GM19397 (cell line): ENCODE results near the gene GIMD1.
"Not testable (repeated sequence)": the region's sequence is repeated elsewhere in the genome, so short reads cannot be mapped to it uniquely, and the experiment has no call there.

Experiments used
- ATAC-seq: cut with Tn5 transposase; IDR thresholded peaks from one replicate; pipeline ENCODE4 v1.9.1; 2021; ENCODE audit warnings: mild to moderate bottlenecking, moderate library complexity; ENCODE audit not compliant: unreplicated experiment

GIMD1 gene

GRCh38 chr4:106368678-106369077 is at the start of gene GIMD1:
Gene GIMD1 (minus strand): TSS chr4:106368778. CDS start chr4:106367435, 1,343 bp downstream.
- ATAC-seq, result no peak

DNA sequence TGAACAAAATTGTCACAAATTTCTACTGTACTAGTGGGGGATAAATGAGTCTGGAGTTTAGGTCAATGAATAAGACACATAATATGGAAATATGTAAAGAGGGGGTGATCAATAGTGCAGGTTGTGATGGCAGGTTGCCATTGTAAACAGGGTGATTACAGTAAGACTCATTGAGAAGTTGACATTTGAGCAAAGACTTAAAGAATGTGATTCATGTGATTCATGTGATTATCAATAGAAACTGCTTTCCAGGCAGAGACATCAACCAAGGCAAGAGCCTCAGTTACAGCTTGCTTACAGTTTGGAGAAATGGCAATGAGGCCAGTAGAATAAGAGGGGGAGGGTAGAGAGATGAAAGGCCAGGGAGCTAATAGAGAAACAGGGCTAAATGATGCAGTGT is 45.8 kb upstream of the GIMD1 start:
- ATAC-seq, result no peak

- ATAC-seq, result no peak
Observed at GRCh38 chr4:106409901-106410889, 41.6 kb upstream of the GIMD1 start.

DNA sequence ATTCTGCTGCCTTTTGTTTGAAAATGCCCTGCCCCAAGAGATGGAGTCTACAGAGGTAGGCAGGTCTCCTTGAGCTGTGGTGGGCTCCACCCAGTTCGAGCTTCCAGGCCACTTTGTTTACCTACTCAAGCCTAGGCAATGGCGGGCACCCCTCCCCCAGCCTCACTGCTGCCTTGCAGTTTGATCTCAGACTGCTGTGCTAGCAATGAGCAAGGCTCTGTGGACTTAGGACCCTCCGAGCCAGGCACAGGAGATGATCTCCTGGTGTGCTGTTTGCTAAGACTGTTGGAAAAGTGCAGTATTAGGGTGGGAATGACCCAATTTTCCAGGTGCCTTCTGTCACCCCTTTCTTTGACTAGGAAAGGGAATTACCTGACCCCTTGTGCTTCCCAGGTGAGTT is 39.4 kb upstream of the GIMD1 start:
- ATAC-seq, result not testable (repeated sequence)

- ATAC-seq, result no peak
Observed at GRCh38 chr4:106401157-106401556, 32.6 kb upstream of the GIMD1 start.

- not testable (repeated sequence) for ATAC-seq
Observed at GRCh38 chr4:106398898-106399297, 30.3 kb upstream of the GIMD1 start.

DNA sequence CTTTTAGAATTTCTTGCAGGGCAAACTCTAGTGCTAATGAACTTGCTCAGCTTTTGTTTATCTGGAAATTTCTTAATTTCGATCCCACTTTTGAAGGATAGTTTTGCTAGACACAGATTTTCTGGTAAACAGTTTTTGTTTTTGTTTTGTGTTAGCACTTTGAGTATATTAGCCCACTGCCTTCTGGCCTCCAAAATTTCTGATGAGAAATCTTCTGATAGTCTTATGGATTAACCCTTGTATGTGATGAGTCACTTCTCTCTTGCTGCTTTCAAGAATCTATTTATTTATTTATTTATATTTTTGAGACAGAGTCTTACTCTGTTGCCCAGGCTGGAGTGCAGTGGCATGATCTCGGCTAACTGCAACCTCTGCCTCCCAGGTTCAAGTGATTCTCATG is 27.0 kb upstream of the GIMD1 start:
- no peak for ATAC-seq

- ATAC-seq, result no peak
Observed at GRCh38 chr4:106385853-106386393, 17.3 kb upstream of the GIMD1 start.

GRCh38 chr4:106384878-106385277 is 16.3 kb upstream of the GIMD1 start:
- ATAC-seq, result no peak

GRCh38 chr4:106380179-106380578 is 11.6 kb upstream of the GIMD1 start:
- no peak for ATAC-seq

- no peak for ATAC-seq
Observed at GRCh38 chr4:106373026-106373425, 4.4 kb upstream of the GIMD1 start.

DNA sequence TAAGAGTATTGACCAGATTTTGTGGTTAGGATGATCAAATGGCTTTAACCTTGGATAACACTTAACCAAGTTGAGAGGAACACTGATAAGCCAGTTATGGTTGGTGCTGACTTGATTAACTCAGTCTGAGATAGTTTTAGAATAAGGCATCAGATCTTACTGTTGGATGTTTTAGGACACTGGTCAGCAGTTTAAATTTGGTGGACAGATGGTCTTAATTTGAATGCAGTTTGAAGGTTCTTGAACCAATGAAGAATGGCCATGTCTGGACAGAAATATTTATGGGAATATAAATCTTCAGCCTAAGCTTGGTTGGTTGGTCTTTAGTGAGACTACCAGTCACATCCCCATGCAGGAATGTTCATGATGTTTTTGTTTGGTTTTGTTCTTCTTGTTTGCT is 2.6 kb upstream of the GIMD1 start:
- no peak for ATAC-seq

GRCh38 chr4:106370214-106370613 is 1.6 kb upstream of the GIMD1 start:
- no peak for ATAC-seq

- peak; percentile 70 for ATAC-seq
Observed at GRCh38 chr4:106369456-106370060, 980 bp upstream of the GIMD1 start.

DNA sequence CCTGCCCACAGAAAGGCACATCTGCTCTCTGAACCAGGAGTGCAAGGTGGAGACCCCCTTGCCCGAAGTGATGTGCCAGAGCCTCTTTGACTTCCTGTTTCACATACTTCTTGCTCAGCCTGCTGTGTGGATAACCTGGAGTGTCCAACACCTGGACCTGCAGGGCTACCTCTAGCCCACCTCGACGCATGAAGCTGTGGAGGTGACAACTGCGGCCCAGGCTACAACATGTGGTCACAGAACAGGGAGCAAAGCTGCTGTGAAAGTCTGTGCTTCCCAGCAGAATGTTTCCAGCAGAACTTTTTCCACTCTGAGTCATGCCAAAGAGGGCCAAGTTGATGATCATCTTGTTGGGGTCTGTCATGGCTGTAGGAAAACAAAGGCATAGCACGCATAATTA is 1.5 kb downstream of the GIMD1 start:
- no peak for ATAC-seq

GRCh38 chr4:106366026-106366425 is 2.6 kb downstream of the GIMD1 start:
- ATAC-seq, result no peak

- no peak for ATAC-seq
Observed at GRCh38 chr4:106365613-106366012, 3.0 kb downstream of the GIMD1 start.

DNA sequence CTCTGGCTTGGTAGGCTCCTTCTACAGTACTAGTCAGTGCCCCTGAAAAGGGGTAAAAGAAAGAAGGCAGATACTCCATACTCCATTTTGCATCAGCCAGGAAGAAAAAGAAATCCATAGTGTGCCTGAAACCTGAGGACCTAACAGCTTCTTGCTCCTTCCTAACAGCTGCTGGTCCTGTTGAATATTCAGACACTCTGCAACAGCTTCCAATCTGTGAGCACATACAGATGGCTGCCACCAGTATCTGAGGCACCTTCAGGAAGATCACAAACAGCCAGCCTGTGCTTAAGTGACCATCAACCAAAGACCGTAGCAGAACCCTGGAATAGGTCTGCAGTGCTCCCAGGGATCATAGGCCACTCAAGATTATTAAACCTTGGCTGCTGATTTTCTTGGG is 4.3 kb downstream of the GIMD1 start:
- ATAC-seq, result no peak

GRCh38 chr4:106362086-106362825 is 6.3 kb downstream of the GIMD1 start:
- no peak for ATAC-seq

GRCh38 chr4:106358899-106359298 is 9.7 kb downstream of the GIMD1 start:
- no peak for ATAC-seq

GRCh38 chr4:106355193-106355592 is 13.4 kb downstream of the GIMD1 start:
- ATAC-seq, result no peak
